DND-41 (cell line): ENCODE results near the gene ERICH3.

Experiments
- ATAC-seq: fragments of 200-7000 bp; cut with Tn5 transposase; 3 replicates; pipeline ENCODE4 v1.9.1; 2021; ENCODE audit warnings: low read depth; ENCODE audit not compliant: insufficient read depth
- DNase-seq: peaks from one replicate; pipeline ENCODE4 v3.0.0-alpha.2; 2020
- H2AFZ ChIP-seq: 2 replicates; pipeline ENCODE4 v1.6.0; 2012; ENCODE audit warnings: low read depth, low read length
- H3K27ac ChIP-seq: 2 replicates; pipeline ENCODE4 v1.5.1; 2012; ENCODE audit warnings: low read length, inconsistent platforms
- H3K27me3 ChIP-seq: fragments of 200-600 bp; sonication (generic); 2 replicates; pipeline ENCODE4 v1.6.0; 2012; ENCODE audit warnings: low read length, mild to moderate bottlenecking, inconsistent platforms; ENCODE audit not compliant: insufficient read depth, poor library complexity
- H3K36me3 ChIP-seq: 2 replicates; pipeline ENCODE4 v1.5.1; 2012; ENCODE audit warnings: low read length, inconsistent platforms; ENCODE audit not compliant: insufficient read depth
- H3K4me1 ChIP-seq: 2 replicates; pipeline ENCODE4 v1.5.1; 2012; ENCODE audit warnings: mild to moderate bottlenecking, low read length; ENCODE audit not compliant: insufficient read depth
- H3K4me2 ChIP-seq: 2 replicates; pipeline ENCODE4 v1.6.0; 2012; ENCODE audit warnings: mild to moderate bottlenecking, moderate library complexity, low read length, inconsistent platforms; ENCODE audit not compliant: insufficient read depth
- H3K4me3 ChIP-seq, 2 experiments: fragments of 200-600 bp in 1 of 2; shearing (Covaris generic) in 1 of 2; 2 replicates each; pipeline ENCODE4 v1.5.1; 2012 to 2016; ENCODE audit warnings: inconsistent platforms in 2 of 2, low read length in 2 of 2, mild to moderate bottlenecking in 2 of 2, low read depth in 1 of 2, moderate library complexity in 1 of 2
- H3K79me2 ChIP-seq: 2 replicates; pipeline ENCODE4 v1.6.0; 2012; ENCODE audit warnings: low read length, inconsistent platforms; ENCODE audit not compliant: insufficient read depth
- H3K9ac ChIP-seq: 2 replicates; pipeline ENCODE4 v1.6.0; 2012; ENCODE audit warnings: low read depth, mild to moderate bottlenecking, inconsistent platforms, low read length, moderate library complexity
- H3K9me3 ChIP-seq: 2 replicates; pipeline ENCODE4 v1.5.1; 2012; ENCODE audit warnings: low read length, moderate library complexity, mild to moderate bottlenecking, inconsistent platforms; ENCODE audit not compliant: insufficient read depth, severe bottlenecking
- H4K20me1 ChIP-seq: 2 replicates; pipeline ENCODE4 v1.6.0; 2012; ENCODE audit warnings: low read length; ENCODE audit not compliant: insufficient read depth
- EZH2 ChIP-seq: IDR thresholded peaks from 3 replicates; pipeline ENCODE4 v1.6.1; 2012; ENCODE audit warnings: borderline replicate concordance, low read depth, mild to moderate bottlenecking, moderate library complexity, low read length, inconsistent platforms; ENCODE audit not compliant: severe bottlenecking
- TF ChIP-seq, protein P1 (sequence below): IDR thresholded peaks from 2 replicates; pipeline ENCODE4 v1.5.1; 2012; ENCODE audit warnings: borderline replicate concordance, low read length, moderate library complexity, mild to moderate bottlenecking; ENCODE audit not compliant: poor library complexity, severe bottlenecking; ENCODE audit errors: extremely low read depth

Gene ERICH3

DNA sequence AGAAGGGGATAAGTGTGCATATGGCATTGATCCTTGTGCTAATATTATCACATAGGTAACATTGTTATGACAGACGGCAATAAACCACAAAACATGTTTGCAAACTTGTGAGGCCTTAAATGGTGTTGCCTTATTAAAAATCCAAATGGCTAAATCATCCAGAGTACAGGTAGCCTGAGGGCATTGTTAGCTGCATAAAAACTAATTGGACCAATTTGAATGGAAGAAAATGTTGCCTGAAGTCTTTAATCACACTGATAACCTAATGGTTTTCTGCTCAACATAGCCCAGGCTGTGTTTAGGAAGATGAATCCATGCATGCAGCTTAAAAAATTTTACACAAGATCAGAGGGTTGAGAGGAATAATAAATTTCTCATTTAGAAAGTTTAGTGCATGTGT lies 141.8 kb downstream of the ERICH3 start:
- ATAC-seq (no peak), DNase-seq (no peak)
- no peaks in the 10 kb centered on the region for H3K9me3 ChIP-seq
- H3K79me2 ChIP-seq: no peaks in the 10 kb centered on the region
- no peaks in the 10 kb centered on the region for H3K4me1 ChIP-seq
- H3K4me3 ChIP-seq: no peak overlapping the region
- H3K27me3 ChIP-seq: no peaks in the 10 kb centered on the region
- no peaks in the 10 kb centered on the region for H4K20me1 ChIP-seq
- H3K4me2 ChIP-seq: no peak overlapping the region
- no peak overlapping the region for H3K27ac ChIP-seq
- H3K36me3 ChIP-seq: no peaks in the 10 kb centered on the region
- no peak overlapping the region for H2AFZ ChIP-seq
- TF ChIP-seq EZH2: no peak
- TF ChIP-seq, protein P1, sequence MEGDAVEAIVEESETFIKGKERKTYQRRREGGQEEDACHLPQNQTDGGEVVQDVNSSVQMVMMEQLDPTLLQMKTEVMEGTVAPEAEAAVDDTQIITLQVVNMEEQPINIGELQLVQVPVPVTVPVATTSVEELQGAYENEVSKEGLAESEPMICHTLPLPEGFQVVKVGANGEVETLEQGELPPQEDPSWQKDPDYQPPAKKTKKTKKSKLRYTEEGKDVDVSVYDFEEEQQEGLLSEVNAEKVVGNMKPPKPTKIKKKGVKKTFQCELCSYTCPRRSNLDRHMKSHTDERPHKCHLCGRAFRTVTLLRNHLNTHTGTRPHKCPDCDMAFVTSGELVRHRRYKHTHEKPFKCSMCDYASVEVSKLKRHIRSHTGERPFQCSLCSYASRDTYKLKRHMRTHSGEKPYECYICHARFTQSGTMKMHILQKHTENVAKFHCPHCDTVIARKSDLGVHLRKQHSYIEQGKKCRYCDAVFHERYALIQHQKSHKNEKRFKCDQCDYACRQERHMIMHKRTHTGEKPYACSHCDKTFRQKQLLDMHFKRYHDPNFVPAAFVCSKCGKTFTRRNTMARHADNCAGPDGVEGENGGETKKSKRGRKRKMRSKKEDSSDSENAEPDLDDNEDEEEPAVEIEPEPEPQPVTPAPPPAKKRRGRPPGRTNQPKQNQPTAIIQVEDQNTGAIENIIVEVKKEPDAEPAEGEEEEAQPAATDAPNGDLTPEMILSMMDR: no peak
- no peak overlapping the region for H3K9ac ChIP-seq

DNA sequence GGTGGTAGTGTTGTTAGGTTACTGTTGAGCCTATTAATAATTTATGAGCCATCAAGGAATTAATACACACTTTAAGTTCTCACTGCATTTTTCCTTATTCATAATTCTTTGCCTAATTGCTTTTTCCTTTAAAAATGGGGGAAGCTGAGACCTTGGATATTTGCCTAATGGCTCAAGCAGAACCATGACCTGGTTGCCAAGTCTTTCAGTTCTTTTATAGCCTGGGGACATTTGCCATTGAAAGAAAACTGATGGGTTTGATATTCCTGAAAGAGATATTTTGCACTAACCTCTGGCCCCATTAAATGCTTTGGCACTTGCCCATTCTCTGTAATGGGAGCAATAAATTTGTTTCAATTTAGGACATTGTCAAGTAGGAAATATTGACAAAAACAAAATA lies 142.7 kb downstream of the ERICH3 start:
- Histone ChIP-seq H3K4me3 (no peak overlapping the region), H3K9me3 (no peaks in the 10 kb centered on the region), H3K4me1 (no peaks in the 10 kb centered on the region), H4K20me1 (no peaks in the 10 kb centered on the region), H3K9ac (no peak overlapping the region), H3K4me2 (no peak overlapping the region), H3K27ac (no peak overlapping the region), H3K36me3 (no peaks in the 10 kb centered on the region), H3K27me3 (no peaks in the 10 kb centered on the region), H2AFZ (no peak overlapping the region), H3K79me2 (no peaks in the 10 kb centered on the region)
- TF ChIP-seq EZH2: no peak
- TF ChIP-seq, protein P1: no peak
- ATAC-seq: no peak
- no peak for DNase-seq

DNA sequence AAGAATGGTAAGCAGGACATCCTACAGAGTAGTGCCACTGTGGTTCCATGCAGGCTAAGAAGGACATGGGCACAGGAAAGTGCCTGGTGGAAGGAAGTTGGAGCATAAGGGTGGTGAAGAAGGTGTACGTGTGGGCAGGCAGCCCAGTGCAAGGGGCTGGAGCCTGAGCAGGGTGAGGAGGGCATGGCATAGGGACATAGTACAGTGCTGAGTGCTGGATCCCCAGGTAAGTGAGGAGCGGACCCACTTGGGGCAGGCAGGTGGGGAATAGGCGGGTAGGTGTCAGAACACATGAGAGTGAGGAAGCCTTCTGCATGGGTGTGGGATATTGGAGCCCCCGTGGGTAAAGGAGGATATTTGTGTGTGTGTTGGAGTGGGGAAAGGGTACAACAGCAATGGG lies 145.5 kb downstream of the ERICH3 start:
- ATAC-seq (no peak), DNase-seq (no peak)
- Histone ChIP-seq H3K9ac (no peak overlapping the region), H3K4me3 (no peak overlapping the region), H4K20me1 (no peaks in the 10 kb centered on the region), H2AFZ (no peak overlapping the region), H3K27ac (no peak overlapping the region), H3K36me3 (no peaks in the 10 kb centered on the region), H3K9me3 (no peaks in the 10 kb centered on the region), H3K4me2 (no peak overlapping the region), H3K4me1 (no peaks in the 10 kb centered on the region), H3K27me3 (no peaks in the 10 kb centered on the region), H3K79me2 (no peaks in the 10 kb centered on the region)
- TF ChIP-seq, protein P1: no peak
- no peak for TF ChIP-seq EZH2

DNA sequence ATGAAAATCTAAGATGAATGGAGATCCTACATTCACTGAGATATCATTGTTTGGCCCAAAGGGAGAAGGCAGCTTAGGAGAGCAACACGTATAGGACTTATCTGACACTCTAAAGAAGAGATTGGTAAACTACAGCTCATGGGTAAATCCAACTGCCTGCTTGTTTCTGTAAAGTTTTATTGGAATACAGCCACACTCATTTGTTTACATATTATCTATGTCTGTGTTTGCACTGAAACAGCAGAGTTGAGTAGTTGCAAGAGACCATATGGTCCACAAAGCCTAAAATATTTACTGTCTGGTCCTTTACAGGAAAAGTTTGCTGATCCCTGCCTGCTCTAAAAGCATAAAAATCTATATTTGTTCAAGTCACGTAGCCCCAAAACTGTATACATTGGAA lies 146.9 kb downstream of the ERICH3 start:
- no peaks in the 10 kb centered on the region for H3K4me1 ChIP-seq
- no peaks in the 10 kb centered on the region for H3K9me3 ChIP-seq
- no peak for DNase-seq
- no peak overlapping the region for H3K4me3 ChIP-seq
- ATAC-seq: no peak
- no peak overlapping the region for H3K27ac ChIP-seq
- H3K36me3 ChIP-seq: no peaks in the 10 kb centered on the region
- no peak overlapping the region for H3K9ac ChIP-seq
- no peaks in the 10 kb centered on the region for H3K27me3 ChIP-seq
- no peak overlapping the region for H3K4me2 ChIP-seq
- H4K20me1 ChIP-seq: no peaks in the 10 kb centered on the region
- H2AFZ ChIP-seq: no peak overlapping the region
- TF ChIP-seq, protein P1: no peak
- TF ChIP-seq EZH2: no peak
- no peaks in the 10 kb centered on the region for H3K79me2 ChIP-seq
